A673 (cell line): ENCODE data around the gene RBFOX2. TPM values are rescaled to one million over a fixed set of nuclear protein-coding genes. Genes with fewer than 3 reads are reported as not detected.
A peak's percentile ranks its signal among the peaks of the same experiment; 100 is the strongest.

Source experiments
- BruUV-seq: library from RNA; stranded (reverse); fragments of 400-500 nt; replicated peaks from 2 replicates; lab custom pipeline; 2021; lab: Mats Ljungman, UMichigan
- CTCF ChIA-PET: fragments of 300-600 bp; sonication (Branson Sonifier 250); formaldehyde crosslinking; loops from one replicate; lab custom pipeline; 2022; ENCODE audit warnings: antibody characterized with exemption; lab: Charles Lee
- POLR2A ChIA-PET: fragments of 300-600 bp; sonication (Branson Sonifier 250); formaldehyde crosslinking; loops from one replicate; lab custom pipeline; 2022; ENCODE audit warnings: antibody characterized with exemption; ENCODE audit not compliant: low non-redundant PET; lab: Charles Lee
- DNase-seq: peaks from one replicate; pipeline ENCODE4 v3.0.0-alpha.2; 2015; ENCODE audit warnings: low spot score
- H3K27ac ChIP-seq: fragments of 200-600 bp; sonication (generic); 2 replicates; pipeline ENCODE4 v1.5.1; 2016; ENCODE audit warnings: mixed run types, low read depth, mild to moderate bottlenecking, mixed read lengths, antibody characterized with exemption, low read length; ENCODE audit not compliant: poor library complexity, severe bottlenecking
- H3K27me3 ChIP-seq: fragments of 200-600 bp; sonication (generic); replicated peaks from 2 replicates; pipeline ENCODE4 v1.6.1; 2017; ENCODE audit warnings: mixed run types, low read depth, mild to moderate bottlenecking, mixed read lengths, antibody characterized with exemption, low read length; ENCODE audit not compliant: insufficient read depth, poor library complexity
- H3K36me3 ChIP-seq: fragments of 200-600 bp; sonication (generic); 2 replicates; pipeline ENCODE4 v1.6.1; 2016; ENCODE audit warnings: mixed run types, mild to moderate bottlenecking, mixed read lengths, antibody characterized with exemption, low read length; ENCODE audit not compliant: insufficient read depth, poor library complexity, severe bottlenecking
- H3K4me1 ChIP-seq: fragments of 200-600 bp; sonication (generic); 2 replicates; pipeline ENCODE4 v1.6.1; 2017; ENCODE audit warnings: mixed run types, mild to moderate bottlenecking, mixed read lengths, antibody characterized with exemption, low read length; ENCODE audit not compliant: insufficient read depth, poor library complexity, severe bottlenecking
- H3K4me3 ChIP-seq: fragments of 200-600 bp; sonication (generic); 2 replicates; pipeline ENCODE4 v1.5.1; 2016; ENCODE audit warnings: low read depth, mixed run types, mild to moderate bottlenecking, mixed read lengths, low read length; ENCODE audit not compliant: poor library complexity, severe bottlenecking
- H3K9me3 ChIP-seq: fragments of 200-600 bp; sonication (generic); 2 replicates; pipeline ENCODE4 v1.6.1; 2016; ENCODE audit warnings: mixed run types, low read depth, mild to moderate bottlenecking, mixed read lengths, antibody characterized with exemption, low read length; ENCODE audit not compliant: poor library complexity, severe bottlenecking
- CTCF ChIP-seq: fragments of 300-800, 200-600 bp; sonication (generic); conservative IDR thresholded peaks from 2 replicates; pipeline ENCODE4 v1.5.1; 2017; ENCODE audit warnings: low read depth, mild to moderate bottlenecking, antibody characterized with exemption, low read length, moderate library complexity, mixed read lengths
- EZH2 ChIP-seq: fragments of 200-600 bp; sonication (generic); IDR thresholded peaks from 2 replicates; pipeline ENCODE4 v1.6.1; 2017; ENCODE audit warnings: borderline replicate concordance, low read depth, mild to moderate bottlenecking, mixed read lengths, antibody characterized with exemption, low read length; ENCODE audit not compliant: poor library complexity, severe bottlenecking
- intact Hi-C: fragments of 100-400 bp; cut with micrococcal nuclease; formaldehyde crosslinking; loops from one replicate; pipeline ENCODE4 v1.10.0; 2022; ENCODE audit not compliant: unreplicated experiment
- total RNA-seq: library from RNA; stranded (reverse); gene quantifications from 2 replicates; pipeline ENCODE4 v1.2.3, GENCODE V29; 2021

RBFOX2 gene
- total RNA-seq, 1 experiment from 2014 or later, result 142 TPM

DNA sequence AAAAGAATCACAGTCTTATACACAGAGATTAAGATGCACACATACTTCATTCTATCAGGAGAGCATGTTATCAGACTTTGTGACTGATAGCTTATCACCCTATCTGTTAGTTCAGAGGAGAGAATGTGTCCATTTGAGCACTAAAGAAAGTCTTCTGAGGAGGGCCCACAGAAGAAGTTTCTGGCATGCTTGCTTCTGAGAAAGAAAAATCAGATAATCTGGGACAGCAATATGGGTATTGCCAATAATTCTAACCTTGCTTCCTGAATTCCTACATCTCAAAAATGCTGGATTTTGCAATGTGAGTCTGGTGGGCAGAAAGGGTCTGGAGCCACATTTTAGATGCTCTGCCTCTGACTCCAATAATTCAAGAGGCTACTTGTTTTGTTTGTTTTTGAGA lies 128.9 kb downstream of the RBFOX2 start:
- H3K4me3 ChIP-seq, result no peak overlapping the region
- TF ChIP-seq EZH2, result no peak
- no peak for TF ChIP-seq CTCF
- H3K4me1 ChIP-seq, result peaks cover 53% of the 10 kb centered on the region
- ChIA-PET POLR2A (no interaction called here), CTCF (interaction anchor here (0.6 kb wide), 1 partner anchor 41 kb away, joined by 4 read pairs; no protein-coding TSS in a partner anchor)
- intact Hi-C loops, result no loop called here
- no peaks in the 10 kb centered on the region for H3K27me3 ChIP-seq
- no peaks in the 10 kb centered on the region for H3K36me3 ChIP-seq
- no peaks in the 10 kb centered on the region for H3K9me3 ChIP-seq
- BruUV-seq, result no TSS peak
- H3K27ac ChIP-seq, result no peak overlapping the region
- DNase-seq, result no peak

- ChIA-PET POLR2A (no interaction called here), CTCF (no interaction called here)
- BruUV-seq, result no TSS peak
- no peaks in the 10 kb centered on the region for H3K9me3 ChIP-seq
- intact Hi-C loops, result no loop called here
- peak overlapping the region; percentile 22 for H3K27ac ChIP-seq
- H3K4me1 ChIP-seq, result peaks cover 69% of the 10 kb centered on the region
- no peaks in the 10 kb centered on the region for H3K27me3 ChIP-seq
- H3K4me3 ChIP-seq, result no peak overlapping the region
- DNase-seq, result no peak
- TF ChIP-seq CTCF, result no peak
- no peak for TF ChIP-seq EZH2
- H3K36me3 ChIP-seq, result no peaks in the 10 kb centered on the region
Observed at GRCh38 chr22:35896111-35896705, 132.4 kb downstream of the RBFOX2 start.

DNA sequence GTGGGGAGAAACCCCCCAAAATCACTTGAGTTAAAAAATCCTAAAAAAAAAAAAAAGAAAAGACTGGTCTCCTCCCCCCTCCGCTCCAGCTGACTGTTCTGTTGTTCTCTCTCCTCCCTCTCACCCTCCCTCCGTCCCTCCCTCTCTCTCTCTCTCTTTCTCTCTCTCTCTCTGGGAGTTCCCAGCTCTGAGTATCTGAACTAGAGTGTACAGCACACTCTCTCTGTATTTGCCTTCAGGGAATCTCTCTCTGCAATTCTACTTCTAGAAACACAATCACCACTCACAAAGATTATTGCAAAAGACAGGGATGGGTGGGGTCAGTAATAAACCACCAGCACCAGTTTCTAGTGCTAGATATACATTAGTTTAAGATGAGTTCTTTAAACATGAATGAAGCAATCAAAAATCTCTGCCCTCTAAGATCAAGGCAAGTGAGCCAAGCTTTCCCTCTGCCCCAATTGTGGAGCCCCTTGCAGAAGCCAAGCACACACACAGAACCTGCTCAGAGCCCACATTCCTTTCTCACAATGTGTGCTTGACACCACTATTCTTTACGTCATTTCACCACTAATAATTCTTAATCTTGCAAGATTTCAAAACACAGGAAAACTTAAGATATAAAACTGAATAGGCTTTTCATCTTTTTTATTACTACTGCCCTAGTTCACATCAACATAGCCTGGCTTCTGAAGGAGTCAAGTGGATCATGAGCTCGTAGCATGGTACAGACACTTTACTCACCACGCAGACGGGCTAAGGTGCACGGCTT lies 133.5 kb downstream of the RBFOX2 start:
- Histone ChIP-seq H3K27me3 (no peaks in the 10 kb centered on the region), H3K9me3 (no peaks in the 10 kb centered on the region), H3K4me1 (peaks cover 61% of the 10 kb centered on the region), H3K27ac (peak overlapping the region; percentile 65), H3K36me3 (no peaks in the 10 kb centered on the region), H3K4me3 (no peak overlapping the region)
- TF ChIP-seq CTCF, result no peak
- TF ChIP-seq EZH2, result no peak
- peak; percentile 72 for DNase-seq
- CTCF ChIA-PET, result no interaction called here
- BruUV-seq, result no TSS peak
- POLR2A ChIA-PET, result interaction anchor here (0.5 kb wide), 1 partner anchor 134 kb away, joined by 5 read pairs; the partner anchor contains the start of gene RBFOX2
- intact Hi-C loops, result no loop called here
